ENCODE measurements around the gene SLC39A11. TPM values are rescaled to one million over a fixed set of nuclear protein-coding genes. Genes with fewer than 3 reads are reported as not detected.

Gene SLC39A11
- polyA plus RNA-seq, 3 donors, result 16.6 to 27.9 (median 26.6) TPM

DNA sequence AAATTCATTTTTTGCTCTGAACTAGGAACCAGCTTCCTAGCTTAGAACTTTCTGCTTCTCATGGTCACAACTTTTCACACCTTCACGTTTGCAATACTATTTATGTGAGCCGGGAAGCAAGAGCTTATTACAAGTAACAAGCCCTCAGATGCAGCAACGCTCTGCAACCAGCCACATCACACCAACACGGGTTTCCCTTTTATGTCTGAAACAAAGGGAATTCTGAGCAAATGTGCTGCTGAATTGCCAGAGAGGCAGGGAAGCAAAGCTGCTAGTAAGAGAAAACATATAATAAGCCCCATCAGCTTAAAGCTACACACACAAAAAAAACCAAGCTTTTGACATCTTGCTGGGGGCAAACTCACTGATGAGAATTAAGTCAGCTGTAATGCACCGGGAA is 122.2 kb downstream of the SLC39A11 start:
- no peak overlapping the region for H3K9ac ChIP-seq (ENCODE audit: insufficient read depth, low read length, poor library complexity, severe bottlenecking)

DNA sequence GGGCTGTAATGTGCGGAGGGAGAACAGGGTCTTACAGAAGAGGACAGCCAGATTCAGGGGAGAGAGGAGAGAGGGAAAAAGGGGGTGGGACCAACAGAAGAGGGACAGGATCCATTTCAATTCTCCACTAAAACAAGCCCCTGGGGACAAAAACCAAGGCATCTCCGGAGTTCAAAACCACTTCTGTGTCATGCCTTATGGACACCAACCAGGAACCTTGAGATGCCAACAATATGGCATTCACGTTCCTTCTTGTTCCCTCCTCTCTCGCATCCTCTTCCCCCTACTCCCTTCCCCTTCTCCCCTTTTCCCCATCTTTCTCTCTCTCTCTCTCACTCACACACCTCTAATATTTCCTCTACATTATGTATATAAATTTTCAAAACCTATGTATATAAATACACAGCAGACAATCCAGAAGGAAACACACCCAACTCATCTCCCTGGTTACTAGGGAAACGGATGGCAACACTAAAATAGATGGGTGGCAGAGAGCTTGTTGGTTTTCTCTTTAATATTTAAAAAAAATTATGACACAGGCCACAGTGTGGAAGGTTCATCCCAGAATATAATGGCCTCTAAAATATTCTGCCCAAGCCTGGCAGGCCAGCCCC is 123.1 kb downstream of the SLC39A11 start:
- Mint-ChIP-seq H3K27me3 (ENCODE audit: low read depth in 3 of 3) (no peaks in the 10 kb centered on the region), H3K4me3 (no peak overlapping the region), H3K36me3 (peaks cover 6 to 7% of the 10 kb centered on the region in 2 donors), H3K27ac (peak overlapping the region in 3 of 7 donors; percentile 37 to 77 (median 54)), H3K4me1 (peaks cover 21% of the 10 kb centered on the region), H3K9me3 (peaks cover 0 to 1% (median 0%) of the 10 kb centered on the region in 7 donors)
- H3K27ac ChIP-seq (ENCODE audit: low read depth in 1 of 2, low read length in 2 of 2), result no peak overlapping the region
- H3K4me1 ChIP-seq (ENCODE audit: control insufficient read depth in 1 of 2, insufficient read depth in 2 of 2, low read length in 2 of 2), result peaks cover 4 to 5% of the 10 kb centered on the region in 2 donors
- H3K9me3 ChIP-seq (replicated peaks in 1 of 2; ENCODE audit: control insufficient read depth in 1 of 2, insufficient read depth in 1 of 2, low read length in 2 of 2), result no peaks in the 10 kb centered on the region
- no peaks in the 10 kb centered on the region for H3K27me3 ChIP-seq (ENCODE audit: control insufficient read depth in 2 of 2, insufficient read depth in 2 of 2, low read length in 2 of 2)
- H2AFZ ChIP-seq (ENCODE audit: insufficient read depth, low read depth, low read length, poor library complexity, severe bottlenecking), result no peak overlapping the region
- no peak for DNase-seq
- 100% methylated on average over 2 of the region's 5 CpGs for WGBS (ENCODE audit: insufficient coverage)
- H4K20me1 ChIP-seq (ENCODE audit: insufficient read depth, low read length), result peaks cover 26% of the 10 kb centered on the region
- peaks cover 64% of the 10 kb centered on the region for H3K79me2 ChIP-seq (ENCODE audit: insufficient read depth, low read length)
- no peak overlapping the region for H3K4me2 ChIP-seq (replicated peaks; ENCODE audit: extremely low read depth, low read length, poor library complexity, severe bottlenecking)
- no peaks in the 10 kb centered on the region for H3K36me3 ChIP-seq (replicated peaks in 1 of 2; ENCODE audit: control insufficient read depth in 1 of 2, insufficient read depth in 2 of 2, low read length in 2 of 2)
- H3K9ac ChIP-seq (ENCODE audit: insufficient read depth, low read length, poor library complexity, severe bottlenecking), result no peak overlapping the region
- TF ChIP-seq, protein P1, sequence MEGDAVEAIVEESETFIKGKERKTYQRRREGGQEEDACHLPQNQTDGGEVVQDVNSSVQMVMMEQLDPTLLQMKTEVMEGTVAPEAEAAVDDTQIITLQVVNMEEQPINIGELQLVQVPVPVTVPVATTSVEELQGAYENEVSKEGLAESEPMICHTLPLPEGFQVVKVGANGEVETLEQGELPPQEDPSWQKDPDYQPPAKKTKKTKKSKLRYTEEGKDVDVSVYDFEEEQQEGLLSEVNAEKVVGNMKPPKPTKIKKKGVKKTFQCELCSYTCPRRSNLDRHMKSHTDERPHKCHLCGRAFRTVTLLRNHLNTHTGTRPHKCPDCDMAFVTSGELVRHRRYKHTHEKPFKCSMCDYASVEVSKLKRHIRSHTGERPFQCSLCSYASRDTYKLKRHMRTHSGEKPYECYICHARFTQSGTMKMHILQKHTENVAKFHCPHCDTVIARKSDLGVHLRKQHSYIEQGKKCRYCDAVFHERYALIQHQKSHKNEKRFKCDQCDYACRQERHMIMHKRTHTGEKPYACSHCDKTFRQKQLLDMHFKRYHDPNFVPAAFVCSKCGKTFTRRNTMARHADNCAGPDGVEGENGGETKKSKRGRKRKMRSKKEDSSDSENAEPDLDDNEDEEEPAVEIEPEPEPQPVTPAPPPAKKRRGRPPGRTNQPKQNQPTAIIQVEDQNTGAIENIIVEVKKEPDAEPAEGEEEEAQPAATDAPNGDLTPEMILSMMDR (IDR thresholded peaks at IDR 0.05), result no peak
- H3K4me3 ChIP-seq (replicated peaks in 1 of 3; ENCODE audit: low read depth in 2 of 3, low read length in 3 of 3), result no peak overlapping the region
- intact Hi-C loops (cut with micrococcal nuclease), result no loop called here

More for the DNA sequence above, 122.2 kb downstream of the SLC39A11 start:
- no peak overlapping the region for H3K4me2 ChIP-seq (replicated peaks; ENCODE audit: extremely low read depth, low read length, poor library complexity, severe bottlenecking)
- DNase-seq, result no peak
- H3K4me3 Mint-ChIP-seq, result no peak overlapping the region
- WGBS (ENCODE audit: insufficient coverage), result 94% methylated on average over 2 of the region's 5 CpGs
- H3K27ac ChIP-seq (ENCODE audit: low read depth in 1 of 2, low read length in 2 of 2), result no peak overlapping the region
- H3K36me3 Mint-ChIP-seq, result peaks cover 6 to 7% of the 10 kb centered on the region in 2 donors
- peaks cover 4 to 5% of the 10 kb centered on the region in 2 donors for H3K4me1 ChIP-seq (ENCODE audit: control insufficient read depth in 1 of 2, insufficient read depth in 2 of 2, low read length in 2 of 2)
- intact Hi-C loops (cut with micrococcal nuclease), result no loop called here
- H3K79me2 ChIP-seq (ENCODE audit: insufficient read depth, low read length), result peaks cover 67% of the 10 kb centered on the region
- H3K27me3 ChIP-seq (ENCODE audit: control insufficient read depth in 2 of 2, insufficient read depth in 2 of 2, low read length in 2 of 2), result no peaks in the 10 kb centered on the region
- H3K4me1 Mint-ChIP-seq, result peaks cover 21% of the 10 kb centered on the region
- no peaks in the 10 kb centered on the region for H3K9me3 ChIP-seq (replicated peaks in 1 of 2; ENCODE audit: control insufficient read depth in 1 of 2, insufficient read depth in 1 of 2, low read length in 2 of 2)
- no peak overlapping the region for H2AFZ ChIP-seq (ENCODE audit: insufficient read depth, low read depth, low read length, poor library complexity, severe bottlenecking)
- H3K27me3 Mint-ChIP-seq (ENCODE audit: low read depth in 3 of 3), result no peaks in the 10 kb centered on the region
- peaks cover 26% of the 10 kb centered on the region for H4K20me1 ChIP-seq (ENCODE audit: insufficient read depth, low read length)
- H3K9me3 Mint-ChIP-seq, result peaks cover 0 to 1% (median 0%) of the 10 kb centered on the region in 7 donors
- no peaks in the 10 kb centered on the region for H3K36me3 ChIP-seq (replicated peaks in 1 of 2; ENCODE audit: control insufficient read depth in 1 of 2, insufficient read depth in 2 of 2, low read length in 2 of 2)
- peak overlapping the region in 1 of 7 donors; percentile 1 for H3K27ac Mint-ChIP-seq
- no peak overlapping the region for H3K4me3 ChIP-seq (replicated peaks in 1 of 3; ENCODE audit: low read depth in 2 of 3, low read length in 3 of 3)
- TF ChIP-seq, protein P1 (IDR thresholded peaks at IDR 0.05), result no peak
